Measurements from ENCODE around the gene ACTN4.
"Not testable (repeated sequence)": the region's sequence is repeated elsewhere in the genome, so short reads cannot be mapped to it uniquely, and the experiment has no call there.

ACTN4 gene

DNA sequence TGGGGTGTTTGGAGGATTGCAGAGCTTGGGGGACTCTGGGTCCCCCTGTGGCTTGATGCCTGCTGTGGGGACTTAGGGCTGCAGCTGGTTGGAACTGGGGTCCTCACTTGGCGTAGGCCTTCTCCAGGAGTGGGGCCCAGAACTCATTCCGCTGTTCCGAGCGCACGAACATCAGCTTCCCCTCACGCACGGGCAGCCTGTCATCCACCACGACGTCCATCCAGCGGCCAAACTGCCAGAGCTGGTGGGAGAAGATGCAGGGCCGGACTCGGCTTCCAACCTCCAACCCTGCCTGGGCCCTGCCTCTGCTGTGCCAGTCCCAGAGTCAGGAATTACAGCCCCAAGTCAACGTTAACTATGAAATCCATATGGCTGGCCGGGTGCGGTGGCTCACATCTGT, 94.2 kb downstream of the ACTN4 start:
- no peak for DNase-seq

DNA sequence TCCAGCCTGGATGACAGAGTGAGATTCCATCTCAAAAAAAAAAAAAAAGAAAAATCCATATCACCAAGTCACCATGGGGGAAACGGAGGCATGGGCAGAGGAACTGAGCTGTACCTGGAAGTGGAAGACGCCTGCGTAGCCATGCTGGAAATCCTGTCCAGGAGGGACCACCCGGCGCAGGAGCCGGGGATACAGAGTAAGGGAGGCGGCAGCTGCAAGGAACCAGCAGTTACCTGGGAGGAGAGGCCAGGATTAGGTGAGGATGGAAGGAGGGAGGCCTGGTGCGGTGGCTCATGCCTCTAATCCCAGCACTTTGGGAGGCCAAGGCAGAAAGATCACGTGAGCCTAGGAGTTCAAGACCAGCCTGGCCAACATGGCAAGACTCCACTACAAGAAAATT, 94.8 kb downstream of the ACTN4 start:
- no peak for DNase-seq

DNA sequence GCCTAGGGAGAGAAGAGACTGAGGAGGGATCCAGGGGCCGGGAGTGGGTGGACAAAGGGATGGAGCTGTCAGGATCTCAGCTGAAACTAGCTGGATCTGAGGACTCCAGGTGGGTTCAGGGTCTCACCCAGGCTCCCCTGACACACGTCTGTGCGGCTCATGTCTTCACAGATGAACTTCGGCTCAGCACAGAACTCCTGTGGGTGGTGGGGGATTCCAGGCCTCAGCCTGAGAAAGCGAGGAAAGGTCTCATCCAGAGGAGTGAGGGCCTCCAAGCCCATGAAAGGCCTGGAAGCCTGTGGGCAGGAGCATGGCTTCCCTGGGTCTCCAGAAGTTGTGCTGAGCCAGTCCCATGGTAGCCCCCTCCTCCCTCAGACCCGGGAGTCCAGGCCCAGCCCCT, 95.5 kb downstream of the ACTN4 start:
- DNase-seq: no peak

DNA sequence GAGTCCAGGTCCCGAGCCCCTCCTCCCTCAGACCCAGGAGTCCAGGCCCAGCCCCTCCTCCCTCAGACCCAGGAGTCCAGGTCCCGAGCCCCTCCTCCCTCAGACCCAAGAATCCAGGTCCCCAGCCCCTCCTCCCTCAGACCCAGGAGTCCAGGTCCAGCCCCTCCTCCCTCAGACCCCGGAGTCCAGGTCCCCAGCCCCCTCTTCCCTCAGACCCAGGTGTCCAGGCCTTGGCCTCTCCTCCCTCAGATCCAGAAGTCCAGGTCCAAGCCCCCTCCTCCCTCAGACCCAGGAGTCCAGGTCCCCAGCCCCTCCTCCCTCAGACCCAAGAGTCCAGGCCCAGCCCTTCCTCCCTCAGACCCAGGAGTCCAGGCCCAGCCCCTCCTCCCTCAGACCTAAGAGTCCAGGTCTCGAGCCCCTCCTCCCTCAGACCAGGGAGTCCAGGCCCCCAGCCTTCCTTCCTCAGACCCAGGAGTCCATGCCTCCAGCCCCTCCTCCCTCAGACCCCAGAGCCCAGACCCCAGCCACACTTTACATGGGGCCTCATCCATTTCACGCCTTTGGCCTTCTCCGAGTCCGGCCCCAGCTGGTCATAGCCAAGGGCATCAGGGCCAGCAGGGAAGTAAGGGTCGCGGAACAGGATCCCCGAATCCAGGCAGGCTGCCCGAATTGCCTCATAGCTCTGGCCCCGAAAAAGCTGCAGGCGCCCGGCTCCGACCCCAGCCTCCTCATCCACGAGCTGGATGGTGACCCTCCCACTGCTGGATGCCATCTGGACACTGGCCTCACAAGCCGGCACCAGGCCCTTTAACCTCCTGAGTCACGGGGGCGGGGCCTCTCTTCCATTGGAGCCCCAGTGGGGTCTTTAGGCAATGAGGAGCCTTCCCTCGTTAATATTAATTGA, 96.2 kb downstream of the ACTN4 start:
- DNase-seq: no peak

DNA sequence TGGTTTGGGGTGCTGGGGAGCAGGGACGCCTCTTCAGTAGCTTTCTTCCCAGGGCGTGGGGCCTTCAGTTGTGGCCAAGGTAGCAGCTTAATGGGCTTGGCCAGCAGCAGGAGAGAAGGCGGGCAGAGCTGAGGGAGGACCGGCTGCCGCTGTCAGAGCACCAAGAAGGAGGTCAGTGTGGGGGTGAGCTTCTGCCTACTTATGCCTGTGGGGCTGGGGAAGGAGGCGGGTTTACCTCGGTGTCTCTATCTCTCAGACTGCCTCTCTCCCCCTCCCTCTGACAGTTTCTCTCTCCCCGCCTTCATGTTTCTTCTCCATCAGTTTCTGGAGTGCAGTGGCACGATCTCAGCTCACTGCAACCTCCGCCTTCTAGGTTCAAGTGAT, 96.8 kb downstream of the ACTN4 start, which contains the start of gene CAPN12:
TSS of gene CAPN12 (minus strand) at position 177 of the 384 bp plus-strand sequence. CDS start 309 bp downstream, outside the sequence.
- DNase-seq: no peak

DNA sequence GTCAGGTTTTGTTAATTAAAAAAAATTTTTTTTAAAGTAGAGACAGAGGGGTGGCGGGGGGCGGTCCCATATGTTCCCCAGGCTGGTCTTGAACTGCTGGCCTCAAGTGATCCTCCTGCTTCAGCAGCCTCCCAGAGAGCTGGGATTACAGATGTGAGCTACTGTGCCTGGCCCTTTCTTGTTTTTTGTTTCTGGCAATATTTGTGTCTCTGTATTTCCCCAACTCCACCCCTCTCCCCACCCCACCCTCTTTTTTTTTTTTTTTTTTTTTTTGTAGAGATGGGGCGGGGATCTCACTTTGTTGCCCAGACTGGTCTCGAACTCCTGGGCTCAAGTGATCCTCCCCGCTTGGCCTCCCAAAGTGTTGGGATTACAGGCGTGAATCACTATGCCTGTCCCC, 97.4 kb downstream of the ACTN4 start:
- no peak for DNase-seq

DNA sequence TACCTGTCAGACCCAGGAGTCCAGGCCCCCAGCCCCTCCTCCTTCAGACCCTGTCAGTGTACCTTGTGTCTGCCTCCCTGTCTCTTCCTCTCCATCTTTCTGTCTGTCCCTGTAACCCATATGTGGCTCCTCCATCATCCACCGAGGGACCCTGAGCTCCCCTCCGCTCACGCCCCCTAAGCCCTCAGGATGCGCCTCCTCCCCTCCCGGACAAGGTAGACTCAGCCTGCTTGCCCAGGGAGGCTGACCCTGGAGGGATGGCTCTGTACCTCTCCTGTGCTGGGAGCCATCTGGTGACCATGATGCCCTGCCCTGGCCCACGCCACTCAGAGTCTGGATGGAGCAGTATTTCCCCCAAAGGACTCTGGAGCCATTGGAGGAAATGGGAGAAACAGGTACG, 97.9 kb downstream of the ACTN4 start:
- no peak for DNase-seq

DNA sequence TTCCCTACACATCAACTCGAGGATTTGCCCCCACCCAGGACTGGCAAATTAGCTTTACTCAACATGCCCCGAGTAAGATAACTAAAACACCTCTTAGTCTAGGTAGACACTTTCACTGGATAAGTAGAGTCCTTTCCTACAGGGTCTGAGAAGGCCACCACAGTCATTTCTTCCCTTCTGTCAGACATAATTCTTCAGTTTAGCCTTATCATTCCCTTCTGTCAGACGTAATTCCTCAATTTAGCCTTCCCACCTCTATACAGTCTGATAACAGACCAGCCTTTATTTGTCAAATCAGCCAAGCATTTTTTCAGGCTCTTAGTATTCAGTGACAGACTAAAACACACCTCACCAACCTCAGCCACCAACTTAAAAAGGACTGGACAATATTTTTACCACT, 106.3 kb downstream of the ACTN4 start:
- not testable (repeated sequence) for DNase-seq

DNA sequence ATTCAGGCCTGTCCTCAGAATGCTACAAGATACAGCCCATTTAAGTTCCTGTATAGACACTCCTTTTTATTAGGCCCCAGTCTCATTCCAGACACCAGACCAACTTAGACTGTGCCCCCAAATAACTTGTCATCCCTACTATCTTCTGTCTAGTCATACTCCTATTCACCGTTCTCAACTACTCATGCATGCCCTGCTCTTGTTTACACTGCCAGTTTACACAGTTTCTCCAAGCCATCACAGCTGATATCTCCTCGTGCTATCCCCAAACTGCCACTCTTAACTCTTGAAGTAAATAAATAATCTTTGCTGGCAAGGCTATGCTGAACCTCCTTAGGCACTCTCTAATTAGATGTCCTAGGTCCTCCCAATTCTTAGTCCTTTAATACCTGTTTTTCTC, 106.7 kb downstream of the ACTN4 start:
- DNase-seq: not testable (repeated sequence)

DNA sequence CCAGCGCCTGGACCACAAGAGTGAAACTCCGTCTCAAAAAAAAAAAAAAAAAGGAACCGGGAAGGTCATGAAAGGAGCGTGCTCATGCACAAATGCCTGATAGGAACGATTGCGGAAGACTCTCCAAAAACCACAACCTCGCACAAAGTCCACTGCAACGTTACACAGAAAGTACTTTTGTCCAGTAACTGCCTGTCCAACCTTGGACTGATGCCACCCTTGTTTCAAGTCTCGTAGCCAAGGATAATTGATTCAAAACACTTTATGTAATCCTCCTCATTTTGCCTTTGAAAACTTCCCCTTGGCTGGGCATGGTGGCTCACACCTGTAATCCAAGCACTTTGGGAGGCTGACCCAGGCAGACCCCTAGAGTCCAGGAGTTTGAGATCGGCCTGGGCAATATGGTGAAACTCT, 112.1 kb downstream of the ACTN4 start:
- DNase-seq: no peak

DNA sequence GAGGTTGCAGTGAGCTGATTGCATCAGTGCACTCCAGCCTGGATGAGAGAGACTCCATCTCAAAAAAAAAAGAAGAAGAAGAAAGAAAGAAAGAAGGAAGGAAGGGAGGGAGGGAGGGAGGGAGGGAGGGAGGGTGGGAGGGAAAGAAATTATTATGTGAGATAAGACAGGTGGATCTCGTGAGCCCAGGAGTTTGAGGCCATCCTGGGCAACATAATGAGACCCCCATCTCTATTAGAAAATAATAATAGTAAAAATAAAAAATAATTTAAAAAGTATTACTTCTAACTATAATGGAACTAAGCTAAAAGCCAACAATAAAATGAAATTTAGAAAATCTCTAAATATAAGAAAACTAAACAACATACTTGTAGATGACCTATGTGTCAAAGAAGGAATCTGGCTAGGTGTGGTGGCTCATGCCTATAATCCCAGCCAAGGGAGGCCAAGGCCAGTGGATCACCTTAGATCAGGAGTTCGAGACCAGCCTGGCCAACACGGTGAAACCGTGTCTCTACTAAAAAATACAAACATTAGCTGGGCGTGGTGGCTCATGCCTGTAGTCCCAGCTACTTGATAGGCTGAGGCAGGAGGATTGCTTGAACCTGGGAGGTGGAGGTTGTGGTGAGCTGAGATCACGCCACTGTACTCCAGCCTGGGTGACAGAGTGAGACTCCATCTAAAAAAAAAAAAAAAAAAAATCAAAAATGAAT, 113.5 kb downstream of the ACTN4 start:
- DNase-seq: not testable (repeated sequence)

DNA sequence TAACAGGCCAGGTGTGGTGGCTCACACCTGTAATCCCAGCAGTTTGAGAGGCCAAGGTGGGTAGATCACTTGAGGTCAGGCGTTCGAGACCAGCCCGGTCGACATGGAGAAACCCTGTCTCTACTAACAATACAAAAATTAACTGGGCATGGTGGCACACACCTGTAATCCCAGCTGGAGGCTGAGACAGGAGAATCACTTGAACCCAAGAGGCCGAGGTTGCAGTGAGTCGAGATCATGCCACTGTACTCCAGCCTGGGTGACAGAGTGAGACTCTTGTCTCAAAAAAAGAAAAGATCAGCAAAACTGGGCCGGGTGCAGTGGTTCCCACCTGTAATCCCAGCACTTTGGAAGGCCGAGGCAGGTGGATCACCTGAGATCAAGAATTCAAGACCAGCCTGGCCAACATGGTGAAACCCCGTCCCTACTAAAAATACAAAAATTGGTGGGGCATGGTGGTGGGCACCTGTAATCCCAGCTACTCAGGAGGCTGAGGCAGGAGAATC, 114.5 kb downstream of the ACTN4 start:
- not testable (repeated sequence) for DNase-seq

DNA sequence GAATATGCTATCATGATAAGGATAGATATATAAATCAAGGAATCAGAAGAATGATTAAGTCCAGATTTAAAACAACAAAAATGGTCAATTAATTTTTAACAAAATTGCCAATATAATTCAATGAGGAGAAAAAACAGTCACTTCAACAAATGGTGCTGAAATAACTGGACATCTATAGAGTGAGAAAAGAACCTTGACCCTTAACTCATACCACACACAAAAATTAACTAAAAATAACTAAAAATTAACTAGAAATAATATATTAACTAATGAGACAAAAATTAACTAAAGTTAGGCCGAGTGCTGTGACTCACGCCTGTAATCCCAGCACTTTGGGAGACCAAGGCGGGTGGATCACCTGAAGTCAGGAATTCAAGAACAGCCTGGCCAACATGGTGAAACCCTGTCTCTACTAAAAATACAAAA, 116.4 kb downstream of the ACTN4 start:
- DNase-seq: no peak

DNA sequence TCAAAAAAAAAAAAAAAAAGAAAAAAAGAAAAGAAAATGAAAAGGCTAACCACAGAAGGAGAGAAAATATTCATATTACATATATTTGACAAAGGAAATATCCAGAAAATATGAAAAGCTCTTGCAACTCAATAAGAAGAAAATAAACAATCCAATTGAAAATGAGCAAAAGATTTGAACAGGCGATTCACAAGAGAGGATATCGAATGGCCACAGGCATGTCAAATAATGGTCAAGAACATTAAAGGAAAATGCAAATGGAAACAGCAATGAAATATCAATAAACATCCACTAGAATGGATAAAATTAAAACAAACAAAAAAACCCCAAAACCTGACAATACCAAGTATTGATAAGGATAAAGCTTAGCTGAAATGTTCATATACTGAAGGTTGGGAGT, 117.8 kb downstream of the ACTN4 start:
- DNase-seq: no peak

DNA sequence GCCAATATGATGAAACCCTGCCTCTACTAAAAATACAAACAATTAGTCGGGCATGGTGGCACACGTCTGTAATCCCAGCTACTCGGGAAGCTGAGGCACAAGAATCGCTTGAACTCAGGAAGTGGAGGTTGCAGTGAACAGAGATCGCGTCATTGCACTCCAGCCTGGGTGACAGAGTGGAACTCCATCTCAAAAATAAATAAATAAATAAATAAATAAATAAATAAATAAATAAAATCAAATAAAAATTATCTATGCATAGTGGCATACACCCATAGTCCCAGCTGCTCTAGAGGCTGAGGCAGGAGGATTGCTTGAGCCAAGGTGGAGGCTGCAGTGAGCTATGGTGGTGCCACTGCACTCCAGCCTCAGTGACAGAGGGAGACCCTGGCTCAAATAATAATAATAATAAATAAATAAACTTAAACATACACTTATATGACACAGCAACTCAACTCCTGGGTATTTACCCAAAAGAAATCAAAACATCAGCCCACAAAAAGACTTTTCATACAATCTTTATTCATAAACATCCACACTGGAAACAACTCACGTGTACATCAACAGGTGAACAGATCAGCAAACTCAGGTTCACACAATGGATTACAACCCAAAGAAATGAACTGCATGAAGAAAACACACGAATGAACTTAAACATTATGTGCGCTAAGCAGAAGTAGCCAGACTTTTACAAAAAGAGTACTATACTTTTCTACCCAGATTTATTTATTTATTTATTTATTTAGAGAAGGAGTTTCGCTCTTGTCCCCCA, 119.0 kb downstream of the ACTN4 start:
- DNase-seq: no peak

DNA sequence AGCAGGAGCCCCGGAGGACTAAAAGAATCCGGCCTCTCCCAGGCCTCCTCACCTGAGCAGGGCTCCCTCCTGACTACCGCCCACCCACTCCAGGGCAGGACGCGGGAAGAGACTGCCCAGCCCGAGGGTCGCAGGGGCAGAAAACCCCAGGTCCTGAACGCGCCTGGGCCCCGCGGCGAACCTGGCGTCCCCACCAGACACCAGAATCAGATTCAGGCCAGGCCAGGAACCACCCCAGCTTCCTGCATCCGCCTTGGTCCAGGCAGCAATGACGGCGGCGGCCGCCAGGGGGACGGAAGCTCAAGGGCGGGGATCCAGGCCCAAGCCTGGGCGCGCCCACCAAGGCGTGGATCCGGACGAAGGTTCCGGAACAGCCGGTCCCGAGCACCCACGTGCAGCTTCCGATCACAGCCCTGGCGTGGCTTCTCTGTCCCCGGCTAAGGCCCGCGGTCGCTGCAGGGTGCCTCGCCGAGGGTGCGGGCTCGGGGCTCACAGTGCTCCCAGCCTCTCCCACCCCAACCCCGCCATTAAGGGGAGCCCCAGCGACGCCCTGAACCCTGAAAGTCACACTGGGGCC, 122.3 kb downstream of the ACTN4 start:
- DNase-seq: no peak

DNA sequence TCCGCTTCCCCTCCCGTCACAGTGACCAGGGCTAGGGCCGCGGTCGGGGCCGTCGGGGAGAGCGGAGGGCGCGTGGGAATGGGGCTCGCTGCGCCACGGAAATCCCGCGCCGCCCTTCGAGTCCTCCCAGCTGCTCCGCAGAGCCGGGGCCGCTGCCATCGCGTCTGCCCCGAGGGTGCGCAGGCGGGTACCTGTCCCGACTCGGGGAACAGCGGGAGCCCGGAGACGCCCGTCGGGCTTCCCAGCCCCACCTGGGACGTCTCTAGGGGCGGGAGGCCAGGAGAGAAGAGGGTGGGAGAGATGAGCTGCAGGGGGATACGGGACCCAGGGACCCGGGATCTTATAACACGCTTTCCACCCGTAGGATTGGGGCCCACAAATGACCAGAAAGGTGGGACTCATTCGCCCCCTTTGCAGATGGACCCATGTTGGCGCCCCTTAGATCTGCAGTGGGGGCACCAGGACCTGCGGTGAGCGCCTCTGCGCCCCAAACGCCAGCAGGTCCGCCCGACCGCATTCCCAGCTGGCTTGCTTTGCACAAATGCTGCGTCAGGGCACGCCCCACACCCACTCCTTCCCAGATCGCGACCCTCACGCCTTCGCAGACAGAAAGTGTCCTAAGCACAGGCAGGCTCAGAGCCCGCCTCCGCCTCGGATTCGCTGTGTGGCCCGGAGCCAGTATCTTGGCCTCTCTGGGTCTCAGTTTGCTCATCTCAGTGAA, 122.9 kb downstream of the ACTN4 start:
- DNase-seq: not testable (repeated sequence)

DNA sequence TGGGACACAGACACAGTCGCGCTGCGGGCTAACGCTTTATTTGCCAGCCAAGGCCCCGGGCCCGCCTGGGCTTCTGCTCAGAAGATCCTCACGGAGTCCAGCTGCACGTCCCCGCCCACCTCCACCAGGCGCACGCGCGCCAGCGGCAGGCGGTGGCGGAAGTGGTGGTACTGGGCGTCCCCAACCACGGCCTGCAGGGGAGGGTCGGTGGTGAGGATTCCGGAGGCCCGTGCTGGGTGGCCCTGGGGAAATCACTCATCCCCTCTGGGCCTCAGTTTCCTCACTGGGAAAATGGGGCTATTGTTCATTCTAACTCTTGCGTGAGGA, 123.5 kb downstream of the ACTN4 start:
- DNase-seq: not testable (repeated sequence)

DNA sequence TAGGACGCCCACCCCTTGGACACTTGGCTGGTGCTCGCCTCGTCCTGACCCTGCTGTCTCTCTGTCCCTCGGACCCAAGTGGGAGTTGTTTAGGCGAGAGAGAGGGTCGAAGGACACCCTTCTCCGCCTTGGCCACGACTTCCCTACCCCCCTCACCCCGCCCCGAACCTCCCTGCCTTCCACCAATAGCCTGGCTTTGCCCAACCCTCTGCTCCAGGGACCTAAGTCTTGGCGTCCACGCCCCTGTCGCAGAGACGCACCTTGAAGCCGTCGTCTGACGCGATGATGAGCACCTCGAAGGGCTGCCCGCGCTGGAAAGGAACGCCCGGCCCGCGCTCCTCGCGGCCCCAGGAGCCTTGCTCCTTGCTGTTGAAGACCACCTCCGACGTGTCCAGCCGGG, 124.1 kb downstream of the ACTN4 start:
- DNase-seq: not testable (repeated sequence)

DNA sequence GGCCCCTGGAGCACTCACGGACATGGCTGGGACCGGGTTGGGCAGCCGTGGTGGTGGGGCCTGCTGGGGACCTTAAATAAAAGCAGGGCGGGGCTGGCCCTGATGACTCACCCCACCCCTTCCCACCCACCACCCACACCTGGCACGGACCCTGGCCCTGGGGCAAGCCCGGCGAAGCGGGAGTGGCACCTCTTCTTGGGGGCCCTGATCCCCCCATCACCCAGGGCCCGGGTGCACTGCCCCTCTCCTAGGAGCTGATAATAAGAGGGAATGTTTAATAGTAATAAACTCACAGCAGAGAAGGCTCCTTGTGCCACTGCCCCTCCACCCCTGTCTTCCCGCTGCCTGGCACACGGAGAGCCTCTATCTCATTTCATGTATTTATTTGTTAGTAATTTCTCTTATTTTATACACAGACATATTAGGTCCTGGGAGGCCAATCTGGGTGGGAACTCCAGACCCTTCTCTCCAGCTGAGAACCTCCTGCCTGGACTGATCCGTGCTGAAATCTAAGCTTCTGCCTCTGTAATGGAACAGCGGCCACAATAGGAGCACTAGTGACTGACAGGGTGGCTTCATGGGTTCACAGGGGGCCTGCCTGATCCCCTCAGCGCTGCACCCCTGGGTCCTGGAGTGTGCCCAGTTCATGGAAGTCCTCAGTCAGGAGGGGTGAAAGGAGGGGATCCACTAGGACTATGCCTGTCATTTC, 126.2 kb downstream of the ACTN4 start, which contains the start of gene LGALS7:
TSS of gene LGALS7 (minus strand) at position 49 of the 709 bp plus-strand sequence. CDS start at position 24, 25 bp downstream.
- no peak for DNase-seq

Data from NCI-H1436 treated with DMSO at 0.1 percent for 48 hours (cell line).